ENCODE measurements around the gene TNRC18.

TNRC18 gene

DNA sequence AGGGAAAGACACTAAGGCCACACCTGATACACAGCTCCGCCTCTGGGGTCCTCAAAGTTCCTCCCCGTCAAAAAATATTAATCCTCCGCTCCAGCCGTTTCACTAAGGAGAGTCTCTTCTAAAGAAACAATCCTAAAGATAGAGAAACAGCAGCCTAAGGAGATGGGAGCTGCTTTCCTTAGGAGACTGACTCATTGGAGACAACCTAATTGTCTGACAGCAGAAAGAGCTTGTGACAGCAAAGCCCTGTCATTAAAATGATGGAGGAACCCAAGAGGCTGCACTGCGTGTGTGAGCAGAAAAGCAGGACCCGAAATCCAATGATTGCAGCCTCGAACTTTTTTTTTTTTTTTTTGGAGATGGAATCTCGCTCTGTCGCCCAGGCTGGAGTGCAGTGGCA, 44.0 kb upstream of the TNRC18 start:
- in situ Hi-C loops (cut with MboI; ENCODE audit: low pct_unique_long_range_greater_than_20kb, low sequenced_read_pairs, unreplicated experiment), result no loop called here
- DNase-seq (ENCODE audit: low spot score), result no peak

DNA sequence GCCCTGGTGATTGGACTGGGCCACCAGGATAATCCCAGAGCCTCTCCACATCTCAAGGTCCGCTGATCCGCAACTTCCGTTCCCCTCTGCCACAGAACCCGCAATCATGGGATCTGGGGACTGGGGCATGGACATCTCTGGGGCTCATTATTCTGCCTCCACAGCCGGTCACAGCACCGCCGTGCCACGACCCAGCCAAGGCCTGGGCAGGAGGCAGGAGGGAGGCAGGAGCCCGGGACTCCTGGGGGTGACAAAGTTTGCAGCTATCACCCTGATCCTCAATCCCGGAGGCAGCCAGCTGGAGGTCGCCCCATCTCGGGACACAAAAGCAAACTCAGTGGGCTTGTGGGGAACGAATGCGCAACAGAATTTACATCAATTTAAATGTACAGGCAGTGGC, 42.9 kb upstream of the TNRC18 start:
- in situ Hi-C loops (cut with MboI; ENCODE audit: low pct_unique_long_range_greater_than_20kb, low sequenced_read_pairs, unreplicated experiment), result no loop called here
- DNase-seq (ENCODE audit: low spot score), result no peak
- TF ChIP-seq, protein P1, sequence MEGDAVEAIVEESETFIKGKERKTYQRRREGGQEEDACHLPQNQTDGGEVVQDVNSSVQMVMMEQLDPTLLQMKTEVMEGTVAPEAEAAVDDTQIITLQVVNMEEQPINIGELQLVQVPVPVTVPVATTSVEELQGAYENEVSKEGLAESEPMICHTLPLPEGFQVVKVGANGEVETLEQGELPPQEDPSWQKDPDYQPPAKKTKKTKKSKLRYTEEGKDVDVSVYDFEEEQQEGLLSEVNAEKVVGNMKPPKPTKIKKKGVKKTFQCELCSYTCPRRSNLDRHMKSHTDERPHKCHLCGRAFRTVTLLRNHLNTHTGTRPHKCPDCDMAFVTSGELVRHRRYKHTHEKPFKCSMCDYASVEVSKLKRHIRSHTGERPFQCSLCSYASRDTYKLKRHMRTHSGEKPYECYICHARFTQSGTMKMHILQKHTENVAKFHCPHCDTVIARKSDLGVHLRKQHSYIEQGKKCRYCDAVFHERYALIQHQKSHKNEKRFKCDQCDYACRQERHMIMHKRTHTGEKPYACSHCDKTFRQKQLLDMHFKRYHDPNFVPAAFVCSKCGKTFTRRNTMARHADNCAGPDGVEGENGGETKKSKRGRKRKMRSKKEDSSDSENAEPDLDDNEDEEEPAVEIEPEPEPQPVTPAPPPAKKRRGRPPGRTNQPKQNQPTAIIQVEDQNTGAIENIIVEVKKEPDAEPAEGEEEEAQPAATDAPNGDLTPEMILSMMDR (IDR thresholded peaks at IDR 0.05; ENCODE audit: extremely low read depth, insufficient read depth, missing control alignments), result no peak

More for the DNA sequence above, 44.0 kb upstream of the TNRC18 start:
- TF ChIP-seq, protein P1 (IDR thresholded peaks at IDR 0.05; ENCODE audit: extremely low read depth, insufficient read depth, missing control alignments), result no peak

DNA sequence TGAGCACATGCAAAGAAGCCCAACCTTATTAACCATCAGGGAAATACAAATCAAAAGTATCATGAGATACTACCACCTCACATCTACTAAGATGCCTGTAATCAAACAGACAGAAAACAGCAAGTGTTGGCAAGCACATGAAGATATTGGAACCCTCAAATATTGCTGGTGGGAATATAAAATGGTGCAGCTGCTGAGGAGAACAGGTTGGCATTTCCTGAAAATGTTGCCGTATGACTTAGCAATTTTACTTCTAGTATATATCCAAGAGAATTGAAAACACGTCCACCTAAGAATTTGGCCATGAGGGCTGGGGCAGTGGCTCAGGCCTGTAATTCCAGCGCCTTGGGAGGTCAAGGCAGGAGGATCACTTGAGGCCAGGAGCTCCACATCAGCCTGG, 39.4 kb upstream of the TNRC18 start:
- no peak for DNase-seq (ENCODE audit: low spot score)
- TF ChIP-seq, protein P1 (IDR thresholded peaks at IDR 0.05; ENCODE audit: extremely low read depth, insufficient read depth, missing control alignments), result no peak
- in situ Hi-C loops (cut with MboI; ENCODE audit: low pct_unique_long_range_greater_than_20kb, low sequenced_read_pairs, unreplicated experiment), result no loop called here

DNA sequence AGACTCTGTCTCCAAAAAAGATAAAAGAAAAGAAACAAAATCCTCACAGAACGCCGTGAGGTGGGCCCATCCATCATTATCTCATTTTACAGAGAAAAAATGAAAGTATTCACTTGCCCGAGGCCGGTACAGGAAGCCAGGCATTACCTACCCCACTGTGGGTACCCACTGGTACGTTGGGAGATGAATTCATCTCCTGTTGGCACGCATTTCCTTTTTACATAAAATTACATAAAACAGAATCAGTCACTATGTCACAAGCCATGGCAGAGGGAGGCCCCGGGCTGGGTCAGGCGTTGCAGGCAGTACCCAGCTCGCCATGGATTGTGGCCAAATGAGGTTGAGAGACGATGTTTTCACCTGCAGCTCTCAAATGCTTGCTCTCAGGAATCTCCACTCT, 38.6 kb upstream of the TNRC18 start:
- DNase-seq (ENCODE audit: low spot score), result no peak
- in situ Hi-C loops (cut with MboI; ENCODE audit: low pct_unique_long_range_greater_than_20kb, low sequenced_read_pairs, unreplicated experiment), result no loop called here
- TF ChIP-seq, protein P1 (IDR thresholded peaks at IDR 0.05; ENCODE audit: extremely low read depth, insufficient read depth, missing control alignments), result no peak

DNA sequence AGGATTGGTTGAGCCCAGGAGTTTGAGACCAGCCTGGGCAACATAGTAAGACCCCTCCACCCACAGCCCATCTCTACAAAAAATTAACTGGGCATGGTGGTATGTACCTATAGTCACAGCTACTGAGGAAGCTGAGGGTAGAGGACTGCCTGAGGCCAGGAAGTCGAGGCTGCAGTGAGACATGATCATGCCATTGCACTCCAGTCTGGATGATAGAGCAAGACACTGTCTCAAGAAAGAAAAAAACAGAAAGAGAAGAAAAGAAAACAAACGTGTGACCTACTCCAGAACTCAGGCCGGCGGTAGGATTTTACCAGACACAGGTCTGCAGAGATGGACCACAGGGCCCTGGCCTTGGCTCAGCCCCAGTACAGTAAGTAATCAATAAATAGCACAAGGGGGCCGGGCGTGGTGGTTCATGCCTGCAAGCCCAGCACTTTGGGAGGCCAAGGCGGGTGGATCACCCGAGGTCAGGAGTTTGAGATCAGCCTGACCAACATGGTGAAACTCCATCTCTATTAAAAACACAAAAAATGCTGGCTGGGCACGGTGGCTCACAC, 35.4 kb upstream of the TNRC18 start:
- DNase-seq (ENCODE audit: low spot score), result no peak
- in situ Hi-C loops (cut with MboI; ENCODE audit: low pct_unique_long_range_greater_than_20kb, low sequenced_read_pairs, unreplicated experiment), result no loop called here
- TF ChIP-seq, protein P1 (IDR thresholded peaks at IDR 0.05; ENCODE audit: extremely low read depth, insufficient read depth, missing control alignments), result no peak

DNA sequence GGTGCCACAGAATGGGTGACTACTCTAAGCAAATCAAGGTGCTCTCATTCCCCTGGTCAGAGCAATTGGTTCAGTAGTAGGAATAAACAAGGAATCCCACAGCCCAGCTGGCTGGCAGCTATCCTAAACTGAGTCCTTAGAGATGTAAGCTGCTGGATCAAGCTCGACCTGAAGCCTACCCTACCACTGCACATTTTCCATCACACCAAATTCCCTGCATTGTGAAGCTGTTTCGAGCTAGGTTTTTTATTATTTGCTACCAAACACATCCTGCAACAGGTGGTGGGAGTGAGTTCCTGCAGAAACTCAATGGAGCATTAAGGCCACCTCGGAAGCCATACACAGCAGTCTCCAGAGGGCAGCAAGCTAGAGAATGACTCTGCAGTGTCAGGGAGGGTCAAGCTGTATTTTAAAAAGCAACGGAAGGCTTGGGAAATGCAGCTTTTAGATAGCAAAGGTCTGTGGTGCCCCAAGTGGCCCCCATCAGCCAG, 33.7 kb upstream of the TNRC18 start:
- no peak for DNase-seq (ENCODE audit: low spot score)
- TF ChIP-seq, protein P1 (IDR thresholded peaks at IDR 0.05; ENCODE audit: extremely low read depth, insufficient read depth, missing control alignments), result no peak
- in situ Hi-C loops (cut with MboI; ENCODE audit: low pct_unique_long_range_greater_than_20kb, low sequenced_read_pairs, unreplicated experiment), result no loop called here

Measured in GM13977 (cell line).